Measurements from ENCODE around the gene CHRNG.
"Not testable (repeated sequence)": the region's sequence is repeated elsewhere in the genome, so short reads cannot be mapped to it uniquely, and the experiment has no call there.

Gene CHRNG

DNA sequence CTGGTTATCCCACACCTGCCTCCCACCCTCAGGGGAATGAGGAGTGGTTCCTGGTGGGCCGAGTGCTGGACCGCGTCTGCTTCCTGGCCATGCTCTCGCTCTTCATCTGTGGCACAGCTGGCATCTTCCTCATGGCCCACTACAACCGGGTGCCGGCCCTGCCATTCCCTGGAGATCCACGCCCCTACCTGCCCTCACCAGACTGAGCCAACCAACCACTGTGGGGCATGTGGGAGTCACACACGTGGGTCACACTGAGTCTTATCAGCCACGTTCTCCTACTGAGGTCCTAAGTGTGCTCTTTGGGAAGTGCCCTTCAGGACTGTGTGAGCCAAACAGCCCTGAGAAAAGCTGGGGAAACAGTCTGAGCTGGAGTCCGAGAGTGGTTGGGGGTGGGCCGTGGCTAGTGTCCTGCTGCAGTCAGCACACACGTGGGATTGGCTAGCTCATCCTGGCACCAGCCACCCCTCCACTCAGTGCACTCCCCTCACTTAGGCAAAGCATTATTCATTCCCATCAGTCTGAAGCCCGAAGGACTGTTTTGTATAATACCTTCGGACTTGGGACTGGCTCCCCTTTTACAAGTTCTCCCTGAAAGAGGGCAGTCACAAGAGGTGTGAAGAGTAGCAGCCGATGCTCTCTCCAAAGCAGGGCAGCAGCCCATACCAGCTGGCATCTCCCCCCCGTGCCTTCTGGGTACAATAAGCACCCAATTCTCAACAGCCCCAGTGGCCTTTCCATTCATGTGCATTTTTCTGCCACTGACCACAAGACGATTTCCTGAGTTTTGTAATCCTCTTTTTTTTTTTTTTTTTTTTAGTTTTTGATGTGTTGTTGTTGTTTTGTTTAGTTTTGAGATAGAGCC, 6.3 kb downstream of the CHRNG start:
- no peak for DNase-seq

- no peak for DNase-seq
Observed at GRCh38 chr2:232547991-232548390, 8.5 kb downstream of the CHRNG start.

GRCh38 chr2:232549655-232550353, 10.3 kb downstream of the CHRNG start:
- no peak for DNase-seq

DNA sequence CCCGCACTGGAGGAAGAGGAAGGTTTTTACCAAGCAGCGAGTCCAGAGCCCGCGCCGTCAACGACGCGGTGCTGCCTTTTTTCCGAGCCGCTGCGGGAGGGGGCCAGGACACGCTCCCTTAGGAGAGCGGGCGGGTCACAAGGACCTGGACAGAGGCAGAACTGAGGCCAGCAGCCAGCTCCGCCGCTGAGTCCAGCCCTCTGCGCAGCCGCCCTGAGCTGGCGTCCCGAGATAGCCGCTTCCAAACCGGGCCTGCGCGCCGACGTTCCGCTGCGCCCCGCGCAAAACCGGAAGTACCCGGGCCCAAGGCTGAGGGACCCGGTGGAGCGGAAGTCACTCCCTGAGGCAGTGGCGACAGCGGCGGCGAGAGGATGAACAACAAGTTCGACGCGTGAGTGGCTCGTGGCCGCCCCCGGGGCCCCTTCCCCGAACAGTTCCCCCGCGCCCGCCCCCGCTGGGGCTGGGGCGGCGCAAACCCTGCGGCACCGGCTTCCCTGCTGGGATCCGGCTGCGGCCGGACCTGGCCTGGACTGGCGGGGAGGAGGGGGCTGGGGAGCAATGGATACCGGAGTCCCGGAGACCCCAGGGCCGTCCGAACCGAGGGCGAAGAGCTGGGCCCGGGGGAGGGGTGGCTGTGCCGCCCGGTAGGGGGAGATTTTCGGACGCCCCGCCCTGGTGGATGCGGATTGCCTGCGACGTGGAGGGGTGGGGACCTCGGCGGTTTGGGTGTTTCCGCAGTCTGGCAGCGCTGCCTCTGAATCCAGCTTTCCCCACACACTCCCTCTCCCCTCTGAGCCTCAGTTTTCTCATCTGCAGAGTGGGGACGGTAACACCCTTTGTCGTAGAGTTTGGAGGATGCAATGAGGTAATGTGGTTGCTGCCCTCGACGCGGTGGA, 11.1 kb downstream of the CHRNG start, which contains the start of the genes EIF4E2 and TIGD1:
EIF4E2 (plus strand) TSS at position 336 of the 896 bp plus-strand sequence; CDS start at position 372, 36 bp downstream.
TIGD1 (minus strand) TSS at position 204 of the 896 bp plus-strand sequence. CDS start 675 bp downstream, outside the sequence.
- DNase-seq = peak; percentile 95

GRCh38 chr2:232551250-232551638, 11.8 kb downstream of the CHRNG start:
- DNase-seq = no peak

DNA sequence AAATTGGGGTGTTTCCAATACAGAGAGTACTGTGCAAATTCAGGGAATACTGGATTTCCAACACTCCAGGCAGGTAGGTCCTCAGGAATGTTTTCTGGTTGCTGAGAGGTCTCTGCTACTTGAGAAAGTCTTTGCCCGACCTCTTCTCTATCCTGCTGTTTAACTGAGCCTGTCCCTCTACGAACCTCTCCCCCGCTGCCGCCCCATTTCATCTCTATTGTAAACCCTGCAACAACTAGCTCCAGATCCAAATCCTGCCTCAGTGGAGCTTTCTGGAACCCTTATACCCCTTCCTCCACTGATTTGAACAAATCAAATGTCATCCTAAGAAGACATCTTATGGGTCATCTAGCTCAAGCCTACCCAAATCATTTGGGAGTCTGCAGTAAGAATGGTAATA, 12.3 kb downstream of the CHRNG start:
- DNase-seq = no peak

GRCh38 chr2:232556426-232556825, 16.9 kb downstream of the CHRNG start:
- no peak for DNase-seq

DNA sequence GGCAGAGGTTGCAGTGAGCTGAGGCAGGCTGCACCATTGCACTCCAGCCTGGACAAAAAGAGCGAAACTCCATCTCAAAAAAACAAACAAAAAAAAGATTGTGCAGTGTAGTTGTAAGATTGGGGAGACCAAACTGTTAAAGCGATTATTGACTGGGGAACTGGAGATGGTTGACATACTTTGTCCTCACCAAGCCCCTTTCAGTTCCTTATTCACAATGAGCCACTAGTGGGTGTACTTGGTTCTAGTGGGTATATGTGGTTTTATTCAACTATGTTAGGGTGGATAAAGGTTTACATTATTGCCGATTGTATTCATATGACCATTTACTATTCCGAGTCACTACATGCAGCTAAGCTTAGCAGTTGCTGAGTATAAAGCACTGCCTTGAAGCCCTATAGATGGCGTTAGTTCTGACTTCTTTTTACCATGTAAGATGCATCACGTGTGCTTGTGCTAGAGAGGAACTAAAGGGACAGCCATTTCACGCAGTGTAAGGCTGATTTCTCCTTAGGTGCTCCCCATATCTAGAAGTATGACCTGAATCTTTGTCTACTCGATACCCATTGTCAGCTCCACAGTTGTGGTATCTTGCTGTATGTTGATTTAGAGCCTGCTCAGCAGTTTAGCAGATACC, 23.1 kb downstream of the CHRNG start:
- DNase-seq = no peak

GRCh38 chr2:232563580-232563979, 24.1 kb downstream of the CHRNG start:
- no peak for DNase-seq

GRCh38 chr2:232567721-232568120, 28.2 kb downstream of the CHRNG start:
- DNase-seq = no peak

GRCh38 chr2:232568161-232568560, 28.7 kb downstream of the CHRNG start:
- peak; percentile 62 for DNase-seq

GRCh38 chr2:232569541-232569940, 30.0 kb downstream of the CHRNG start:
- no peak for DNase-seq

GRCh38 chr2:232570481-232570880, 31.0 kb downstream of the CHRNG start:
- DNase-seq = not testable (repeated sequence)

- DNase-seq = no peak
Observed at GRCh38 chr2:232571026-232571474, 31.6 kb downstream of the CHRNG start.

DNA sequence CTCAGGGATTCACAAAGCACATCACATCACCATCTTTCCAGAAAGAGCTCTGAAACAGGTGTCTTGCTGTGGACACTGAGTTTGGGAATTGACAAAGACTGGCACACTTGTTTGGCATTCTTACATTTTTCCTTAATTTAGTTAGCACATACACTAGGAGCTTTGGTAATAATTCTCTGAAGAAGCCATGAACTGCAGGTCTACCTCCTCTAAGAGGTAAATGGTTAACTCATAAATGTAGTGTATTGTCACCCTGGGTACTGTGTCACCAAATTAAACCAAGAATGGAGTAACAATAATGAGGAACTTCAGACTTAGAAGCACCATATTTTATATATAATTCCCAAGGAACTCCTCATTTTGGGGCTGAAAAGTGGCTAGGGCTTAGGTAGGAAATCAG, 33.5 kb downstream of the CHRNG start:
- DNase-seq = no peak

DNA sequence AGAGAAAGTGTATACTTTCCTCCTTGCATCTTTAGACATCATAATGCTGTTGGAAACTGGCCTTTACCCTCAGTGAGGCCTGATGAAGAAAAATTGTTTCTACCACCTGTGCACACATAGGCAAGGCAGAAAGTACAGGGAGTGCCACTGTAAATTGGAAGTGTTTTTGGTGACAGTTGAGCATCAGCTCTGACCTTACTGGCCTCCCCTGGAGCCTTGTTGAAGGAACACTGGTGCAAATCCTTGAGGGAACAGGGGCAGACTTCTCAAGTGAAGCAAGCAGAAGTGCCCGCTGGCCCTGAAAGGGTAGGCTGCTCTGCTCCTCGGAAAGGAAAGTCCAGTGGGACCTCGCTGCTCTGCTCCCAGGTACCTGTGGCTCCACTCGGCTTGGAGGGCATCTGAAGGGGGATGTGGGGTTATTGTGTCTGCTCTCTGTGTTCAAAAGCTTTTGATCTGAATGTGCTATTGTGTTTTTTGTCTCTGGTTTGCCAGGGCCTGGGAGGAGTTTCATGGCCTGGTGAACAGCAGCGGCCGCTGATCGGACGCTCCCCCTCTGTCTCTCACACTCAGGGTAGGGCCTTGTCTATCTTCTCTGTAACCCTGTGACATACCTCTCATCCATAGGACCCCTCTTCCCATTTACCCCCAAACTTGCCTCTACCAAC, 34.4 kb downstream of the CHRNG start:
- DNase-seq = no peak

- no peak for DNase-seq
Observed at GRCh38 chr2:232574674-232575403, 35.3 kb downstream of the CHRNG start.

GRCh38 chr2:232575404-232575746, 35.9 kb downstream of the CHRNG start:
- DNase-seq = no peak

DNA sequence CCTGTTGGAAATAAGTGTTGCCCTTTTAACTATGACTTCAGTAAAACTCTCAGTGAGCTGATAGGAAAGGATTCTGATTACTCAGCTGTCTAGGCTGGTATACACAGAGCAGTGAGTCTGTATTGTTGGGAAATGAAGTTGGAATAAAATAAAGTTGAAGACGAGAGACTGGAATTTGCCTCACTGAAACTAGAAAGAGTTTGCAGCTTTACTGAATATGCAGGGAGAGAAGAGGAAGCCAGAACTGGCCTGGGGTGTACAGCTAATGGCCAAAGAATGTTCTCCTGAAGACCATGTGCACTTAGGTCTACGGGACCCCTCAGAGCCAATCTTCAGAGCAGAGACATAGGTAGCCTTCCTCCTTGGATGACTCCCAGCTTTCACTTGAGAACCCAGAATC, 37.5 kb downstream of the CHRNG start:
- DNase-seq = peak; percentile 10

GRCh38 chr2:232577841-232578240, 38.3 kb downstream of the CHRNG start:
- DNase-seq = no peak

DNA sequence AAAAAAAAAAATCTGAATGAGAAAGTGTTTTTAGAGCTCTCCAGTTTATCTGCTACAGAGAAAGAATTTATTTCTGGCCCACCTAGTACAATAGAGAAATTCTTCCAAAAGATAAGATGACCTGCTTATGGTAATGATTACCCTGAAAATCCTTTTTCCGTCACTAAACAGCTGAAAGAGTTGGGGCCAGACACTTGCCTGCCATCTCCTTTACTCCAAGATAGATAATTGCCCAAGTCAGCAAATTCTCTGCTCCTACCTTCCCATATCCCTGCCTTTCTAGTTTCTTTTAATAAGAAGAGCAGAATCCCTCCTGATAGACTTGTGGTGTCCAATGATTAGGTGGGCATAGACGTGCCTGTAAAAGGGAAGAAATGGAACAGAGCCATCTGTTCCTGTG, 39.1 kb downstream of the CHRNG start:
- DNase-seq = no peak

All from fibroblast of skin of scalp (primary cell).